Esophagus squamous epithelium (tissue), 4 donors: ENCODE data around the gene SLC38A5.

ENCODE experiments used
- CTCF ChIP-seq, 6 experiments: fragments of 450-650 bp in 4 of 6; fragments of 200-600 bp in 2 of 6; sonication (generic) in 2 of 6; IDR thresholded peaks; one replicate each; pipeline ENCODE4 v1.5.1; 2016 to 2019; ENCODE audit warnings: antibody characterized with exemption in 6 of 6, mild to moderate bottlenecking in 4 of 6, moderate library complexity in 4 of 6
- POLR2A ChIP-seq, 4 donors: fragments of 450-650 bp; IDR thresholded peaks; one replicate each; pipeline ENCODE4 v1.6.1; 2017; ENCODE audit warnings: antibody characterized with exemption in 4 of 4, mild to moderate bottlenecking in 4 of 4, moderate library complexity in 3 of 4

GRCh38 chrX:48505481-48505880 is 35.4 kb upstream of the SLC38A5 start:
- no peak for TF ChIP-seq CTCF (IDR thresholded peaks at IDR 0.05)
- no peak for TF ChIP-seq POLR2A (IDR thresholded peaks at IDR 0.05)
